DND-41 (cell line): Measurements from ENCODE around the gene GALNT18.

Experiments
- CTCF ChIP-seq: IDR thresholded peaks from 2 replicates; pipeline ENCODE4 v1.5.1; 2012; ENCODE audit warnings: borderline replicate concordance, low read length, moderate library complexity, mild to moderate bottlenecking; ENCODE audit not compliant: poor library complexity, severe bottlenecking; ENCODE audit errors: extremely low read depth
- EZH2 ChIP-seq: IDR thresholded peaks from 3 replicates; pipeline ENCODE4 v1.6.1; 2012; ENCODE audit warnings: borderline replicate concordance, low read depth, mild to moderate bottlenecking, moderate library complexity, low read length, inconsistent platforms; ENCODE audit not compliant: severe bottlenecking

- TF ChIP-seq CTCF (no peak), EZH2 (no peak)
Measured at GRCh38 chr11:11545285-11546275, 76.2 kb downstream of the GALNT18 start.
